Activated CD4-positive, alpha-beta T cell treated with anti-CD3 and anti-CD28 coated beads, Interleukin-2, amount 50 U/mL, for 48 hours (primary cell): ENCODE measurements around the gene TPRN.

Source experiments
- DNase-seq, 2 experiments: peaks; one replicate each; pipeline ENCODE4 v3.0.0-alpha.2; 2020

The TPRN gene

GRCh38 chr9:137236238-137236935 is 35.8 kb upstream of the TPRN start:
- DNase-seq = peak; percentile 95

- DNase-seq = no peak
Observed at GRCh38 chr9:137235424-137236237, 35.1 kb upstream of the TPRN start.

DNA sequence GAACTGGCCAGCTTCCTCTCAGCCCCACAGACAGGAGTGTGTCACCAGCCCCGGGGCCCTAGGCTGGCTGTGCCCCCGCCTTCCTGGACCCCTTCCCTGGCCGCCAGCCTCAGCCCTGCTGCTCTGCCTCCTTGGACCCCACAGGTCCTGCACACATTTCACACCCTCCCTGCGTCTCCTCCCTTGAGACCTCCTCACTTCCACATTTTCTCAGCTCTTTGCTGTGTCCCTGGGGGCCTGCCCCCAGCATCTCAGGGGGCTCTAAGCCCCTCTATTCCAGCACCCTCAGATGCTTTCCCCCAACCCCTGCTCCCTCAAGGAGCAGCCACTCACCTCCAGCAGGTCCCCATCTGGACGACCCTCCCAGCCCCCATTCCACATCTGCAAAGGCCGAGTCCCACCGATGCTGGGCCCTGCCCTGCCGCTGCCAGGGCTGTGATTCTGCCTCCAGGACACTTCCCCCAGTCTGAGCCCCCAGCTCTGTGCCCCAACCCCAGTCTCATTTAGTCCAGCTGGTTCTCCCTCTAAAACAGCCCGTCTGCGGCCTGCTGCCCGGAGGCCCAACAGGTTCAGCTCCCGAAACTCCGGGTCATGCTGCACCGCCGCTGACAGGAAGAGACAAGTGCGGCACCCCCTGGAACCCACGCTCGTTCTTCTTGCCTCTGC is 34.4 kb upstream of the TPRN start:
- no peak for DNase-seq

DNA sequence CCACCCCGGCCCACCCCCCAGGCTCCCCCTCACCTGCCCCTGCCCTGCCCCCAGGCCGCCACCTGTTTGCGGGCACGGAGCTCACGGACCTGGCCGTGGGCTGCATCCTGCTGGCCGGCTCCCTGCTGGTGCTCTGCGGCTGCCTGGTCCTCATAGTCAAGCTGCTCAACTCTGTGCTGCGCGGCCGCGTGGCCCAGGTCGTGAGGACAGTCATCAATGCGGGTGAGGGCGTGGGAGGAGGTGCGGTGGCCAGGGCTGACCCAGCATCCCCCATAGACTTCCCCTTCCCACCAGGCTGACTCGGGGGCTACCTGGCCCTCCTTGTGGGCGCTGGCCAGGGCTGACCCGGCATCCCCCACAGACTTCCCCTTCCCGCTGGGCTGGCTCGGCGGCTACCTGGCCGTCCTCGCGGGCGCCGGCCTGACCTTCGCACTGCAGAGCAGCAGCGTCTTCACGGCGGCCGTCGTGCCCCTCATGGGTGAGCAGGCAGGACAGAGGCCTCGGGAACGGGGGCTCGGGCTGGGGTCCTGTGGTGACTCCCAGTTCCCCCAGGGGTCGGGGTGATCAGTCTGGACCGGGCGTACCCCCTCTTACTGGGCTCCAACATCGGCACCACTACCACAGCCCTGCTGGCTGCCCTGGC is 33.6 kb upstream of the TPRN start:
- no peak for DNase-seq

DNA sequence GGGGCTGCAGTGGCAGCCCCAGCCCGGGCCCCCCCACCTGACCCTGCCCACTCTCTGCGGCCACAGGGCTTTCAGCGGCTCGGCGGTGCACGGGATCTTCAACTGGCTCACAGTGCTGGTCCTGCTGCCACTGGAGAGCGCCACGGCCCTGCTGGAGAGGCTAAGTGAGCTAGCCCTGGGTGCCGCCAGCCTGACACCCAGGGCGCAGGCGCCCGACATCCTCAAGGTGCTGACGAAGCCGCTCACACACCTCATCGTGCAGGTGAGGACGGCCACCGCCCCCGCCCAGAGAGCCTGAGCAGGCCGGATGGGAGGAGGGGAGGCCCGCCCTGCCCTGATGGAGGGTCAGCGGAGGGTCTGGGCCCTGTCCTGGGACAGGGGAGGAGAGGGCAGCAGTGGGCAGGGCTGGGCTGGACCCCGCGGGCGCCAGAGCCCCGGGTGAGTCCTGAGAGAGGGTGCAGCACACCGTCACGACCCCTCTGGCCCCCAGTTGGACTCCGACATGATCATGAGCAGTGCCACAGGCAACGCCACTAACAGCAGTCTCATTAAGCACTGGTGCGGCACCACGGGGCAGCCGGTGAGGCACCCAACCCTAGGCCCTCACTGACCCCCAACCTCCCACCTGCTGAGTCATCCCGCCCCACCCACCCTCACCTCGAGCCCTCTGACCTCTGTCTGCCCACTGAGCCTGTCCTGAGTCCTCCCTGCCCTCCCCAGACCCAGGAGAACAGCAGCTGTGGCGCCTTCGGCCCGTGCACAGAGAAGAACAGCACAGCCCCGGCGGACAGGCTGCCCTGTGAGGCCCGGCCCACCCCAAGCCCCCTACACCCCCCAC is 32.8 kb upstream of the TPRN start:
- DNase-seq = no peak

DNA sequence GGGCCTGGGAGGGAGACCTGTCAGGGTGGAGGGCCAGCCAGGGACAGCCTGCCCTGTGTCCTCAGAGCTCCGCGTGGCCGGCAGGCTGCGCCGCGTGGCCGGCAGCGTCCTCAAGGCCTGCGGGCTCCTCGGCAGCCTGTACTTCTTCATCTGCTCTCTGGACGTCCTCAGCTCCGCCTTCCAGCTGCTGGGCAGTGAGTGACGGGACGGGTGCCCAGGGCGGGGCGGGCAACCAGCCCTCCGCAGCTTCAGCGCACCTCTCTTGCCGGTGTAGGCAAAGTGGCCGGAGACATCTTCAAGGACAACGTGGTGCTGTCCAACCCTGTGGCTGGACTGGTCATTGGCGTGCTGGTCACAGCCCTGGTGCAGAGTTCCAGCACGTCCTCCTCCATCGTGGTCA is 32.0 kb upstream of the TPRN start:
- DNase-seq = no peak

GRCh38 chr9:137232101-137232500 is 31.6 kb upstream of the TPRN start:
- no peak for DNase-seq

DNA sequence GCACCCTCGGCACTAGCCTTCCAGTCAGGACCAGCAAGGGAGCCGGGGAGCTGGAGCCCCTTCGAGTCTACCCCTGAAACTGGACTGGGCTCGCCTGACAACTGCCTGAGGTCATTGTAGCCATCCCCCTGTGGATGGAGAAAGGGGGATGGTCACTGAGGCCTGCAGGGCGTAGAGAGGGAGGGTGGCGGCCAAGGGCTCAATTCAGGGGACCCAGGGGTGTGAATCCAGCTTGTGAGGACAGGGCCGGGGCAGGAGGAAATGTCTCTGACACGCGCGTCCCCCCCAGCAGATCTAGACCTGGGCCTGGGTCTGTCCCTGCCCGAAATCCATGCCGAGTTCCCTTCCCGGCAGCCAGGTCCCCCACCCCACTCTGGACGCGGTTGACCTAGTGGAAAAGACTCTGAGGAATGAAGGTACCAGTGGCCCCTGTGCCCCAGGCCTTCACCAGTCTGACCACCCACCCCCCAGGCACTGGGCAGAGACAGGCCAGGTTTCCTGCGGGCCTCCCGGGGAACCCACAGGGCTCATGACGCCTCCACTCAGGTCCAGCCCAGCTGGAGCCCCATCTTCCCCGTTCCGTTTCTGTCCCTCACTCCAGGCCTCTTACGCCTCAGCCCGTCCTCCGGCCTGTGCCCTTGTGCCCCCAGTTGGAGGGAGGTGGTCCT is 31.0 kb upstream of the TPRN start:
- no peak for DNase-seq

GRCh38 chr9:137230705-137231371 is 30.3 kb upstream of the TPRN start, which contains the start of gene SLC34A3:
Gene SLC34A3 (plus strand): TSS chr9:137230901. CDS start chr9:137231703, 802 bp downstream.
- DNase-seq = no peak

DNA sequence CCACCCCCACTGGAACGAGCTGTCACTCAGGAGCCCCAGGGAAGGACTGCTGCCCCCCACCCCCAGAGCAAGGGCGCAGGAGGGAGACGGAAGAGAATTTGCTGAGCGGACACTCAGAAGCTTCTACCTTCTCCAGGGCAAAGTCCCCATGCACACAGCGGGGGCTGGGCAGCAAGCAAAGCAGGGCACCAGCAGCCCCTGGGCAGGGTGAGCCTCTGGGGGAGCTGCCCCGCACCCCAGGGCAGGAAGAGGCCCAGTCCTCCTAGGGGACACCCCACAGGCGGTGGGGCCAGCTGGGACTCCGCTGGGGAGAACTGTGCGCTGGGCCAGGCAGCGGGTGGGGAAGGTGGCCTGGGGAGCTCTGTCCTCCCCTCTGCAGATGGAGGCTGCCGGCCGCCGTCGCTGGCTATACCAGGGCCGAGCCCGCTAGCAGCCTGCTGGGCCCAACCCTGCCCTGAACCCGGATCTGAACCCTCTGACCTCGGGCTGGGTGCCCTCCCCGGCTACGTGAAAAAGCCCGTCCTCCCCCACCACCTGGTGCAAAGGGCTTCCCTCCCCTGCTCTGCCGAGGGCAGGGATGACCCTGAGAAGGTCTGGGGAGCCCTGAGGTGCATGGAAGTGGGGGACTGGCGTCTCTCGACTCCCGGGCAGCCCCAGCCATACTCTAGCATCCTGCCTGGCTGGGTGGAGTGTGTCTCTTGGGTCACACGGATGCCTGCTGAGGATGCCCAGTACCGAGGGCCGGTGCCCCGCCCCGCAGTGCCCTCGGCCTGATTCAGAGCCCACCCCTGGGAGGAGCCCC is 29.6 kb upstream of the TPRN start:
- DNase-seq = no peak

- no peak for DNase-seq
Observed at GRCh38 chr9:137228968-137229896, 28.7 kb upstream of the TPRN start.

- no peak for DNase-seq
Observed at GRCh38 chr9:137228506-137228967, 28.0 kb upstream of the TPRN start.

- DNase-seq = no peak
Observed at GRCh38 chr9:137227853-137228505, 27.4 kb upstream of the TPRN start.

DNA sequence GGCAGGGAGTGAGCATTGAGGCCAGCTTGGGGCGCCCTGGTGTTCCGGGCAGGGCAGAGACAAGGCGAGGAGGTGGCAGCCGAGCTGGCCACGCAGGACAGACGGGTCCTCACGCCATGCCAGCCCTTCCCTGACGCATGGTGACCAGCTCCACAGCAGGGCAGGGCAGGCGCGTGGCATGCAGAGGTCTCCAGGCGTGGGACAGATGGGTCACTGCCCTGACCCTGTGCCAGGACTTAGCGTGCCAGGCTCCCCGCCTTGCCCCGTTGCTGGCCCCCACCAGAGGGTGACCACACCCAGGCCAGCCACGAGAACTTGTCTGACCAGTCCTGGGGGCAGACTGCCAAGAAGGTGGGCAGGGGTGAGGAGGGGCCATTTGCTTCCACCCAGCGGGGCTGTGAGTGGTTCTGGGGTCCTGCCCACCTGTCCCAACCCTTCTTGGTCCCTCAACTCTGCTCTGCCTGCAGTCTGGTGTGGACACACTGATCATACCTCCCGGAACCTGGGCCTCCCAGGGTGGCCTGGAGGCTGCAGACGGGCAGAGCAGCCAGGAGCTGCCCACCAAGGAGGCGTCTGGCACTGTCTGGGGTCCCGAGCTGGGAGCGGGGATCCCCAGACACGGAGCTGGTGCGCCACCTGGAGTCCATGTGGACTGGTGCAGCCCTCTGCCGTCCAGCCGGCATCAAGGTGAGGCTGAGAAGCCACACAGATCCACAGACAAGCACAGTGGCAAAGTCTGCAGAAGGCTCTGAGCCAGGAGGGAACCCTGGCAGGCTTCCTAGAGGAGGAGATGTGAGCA is 26.7 kb upstream of the TPRN start, which contains the start of gene RNF224:
Gene RNF224 (plus strand): TSS at position 449 of the 799 bp plus-strand sequence. CDS start 834 bp downstream, outside the sequence.
- peak; percentile 83 to 87 for DNase-seq

GRCh38 chr9:137226338-137227053 is 26.0 kb upstream of the TPRN start:
- no peak for DNase-seq

- DNase-seq = no peak
Observed at GRCh38 chr9:137225699-137226331, 25.3 kb upstream of the TPRN start.
